GM20000 (cell line): Measurements from ENCODE around the gene FRY.

ENCODE experiments used
- DNase-seq: peaks from one replicate; pipeline ENCODE4 v3.0.0; 2012; ENCODE audit warnings: low spot score
- CTCF ChIP-seq: IDR thresholded peaks from 2 replicates; pipeline ENCODE4 v1.5.1; 2012; ENCODE audit warnings: mild to moderate bottlenecking, control low read depth; ENCODE audit errors: extremely low read depth, missing control alignments

FRY gene

GRCh38 chr13:32093006-32093405 is 61.4 kb downstream of the FRY start:
- no peak for TF ChIP-seq CTCF

DNA sequence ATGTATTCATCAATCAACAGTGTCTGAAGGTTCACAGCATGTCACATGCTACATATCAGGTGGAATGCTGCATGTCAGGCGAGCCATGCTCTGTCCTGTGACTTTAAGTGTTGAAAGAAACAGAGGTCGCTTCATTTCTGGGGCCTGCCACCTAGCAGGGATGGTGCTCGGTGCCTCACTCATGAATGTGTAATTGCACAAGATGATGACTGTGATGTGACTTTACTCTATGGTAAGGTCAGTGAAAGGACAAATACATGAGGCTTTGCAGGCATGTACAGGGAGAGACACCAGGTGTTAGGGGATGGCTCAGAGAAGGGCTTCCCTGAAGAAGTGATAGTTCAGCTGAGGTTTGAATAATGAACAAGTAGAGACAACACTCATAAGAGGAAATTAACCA is 66.7 kb downstream of the FRY start:
- no peak for DNase-seq
- no peak for TF ChIP-seq CTCF

More at GRCh38 chr13:32093006-32093405, 61.4 kb downstream of the FRY start:
- DNase-seq: no peak

DNA sequence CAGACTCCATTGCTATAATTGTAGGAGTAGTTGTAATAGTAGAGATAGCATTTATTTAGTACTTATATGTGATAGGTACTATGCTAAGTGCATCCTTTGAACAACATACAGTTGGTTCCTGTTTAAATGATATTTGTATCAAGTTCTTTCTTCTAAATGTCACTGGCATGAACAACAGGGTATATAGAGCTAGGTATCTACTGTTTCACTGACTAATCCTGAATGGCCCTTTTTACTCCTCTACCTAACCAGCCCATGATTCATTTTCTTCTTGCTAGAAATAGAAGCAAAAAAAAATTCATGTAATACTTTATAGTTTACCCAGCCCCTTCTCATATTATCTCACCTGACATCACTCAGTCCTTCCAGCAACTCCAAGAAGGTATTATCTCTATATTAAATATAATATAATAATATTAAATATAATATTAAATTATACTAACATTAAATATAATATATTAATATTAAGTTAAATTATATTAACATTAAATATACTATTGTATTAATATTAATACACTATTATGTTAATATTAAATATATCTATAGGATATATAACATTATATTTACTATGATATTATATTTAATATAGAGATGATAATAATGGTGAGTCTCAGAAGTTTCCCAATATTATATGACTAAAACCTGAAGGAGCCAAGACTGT is 74.2 kb downstream of the FRY start:
- no peak for TF ChIP-seq CTCF
- no peak for DNase-seq

GRCh38 chr13:32107474-32107873 is 75.9 kb downstream of the FRY start:
- TF ChIP-seq CTCF: no peak
- no peak for DNase-seq

DNA sequence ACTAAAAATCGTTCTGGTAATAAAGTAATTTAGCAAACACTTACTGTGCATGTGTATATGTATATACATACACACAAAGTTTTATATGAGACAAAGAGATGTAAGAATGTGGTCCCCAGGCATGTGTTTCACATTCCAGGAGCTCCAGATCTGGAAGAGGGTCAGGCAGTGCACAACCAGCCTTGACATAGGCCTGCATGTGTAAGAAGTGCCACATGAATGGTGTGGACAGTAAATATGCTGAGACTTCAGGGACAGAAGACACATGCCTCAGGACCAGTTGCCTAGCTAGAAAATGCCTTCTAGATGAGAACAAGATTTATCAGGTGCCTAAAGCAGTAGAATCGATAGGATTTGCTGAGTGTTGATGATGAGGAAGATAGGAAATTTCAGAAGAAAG is 76.4 kb downstream of the FRY start:
- no peak for TF ChIP-seq CTCF
- no peak for DNase-seq

- no peak for DNase-seq
- no peak for TF ChIP-seq CTCF
Observed at GRCh38 chr13:32113532-32113931, 82.0 kb downstream of the FRY start.

DNA sequence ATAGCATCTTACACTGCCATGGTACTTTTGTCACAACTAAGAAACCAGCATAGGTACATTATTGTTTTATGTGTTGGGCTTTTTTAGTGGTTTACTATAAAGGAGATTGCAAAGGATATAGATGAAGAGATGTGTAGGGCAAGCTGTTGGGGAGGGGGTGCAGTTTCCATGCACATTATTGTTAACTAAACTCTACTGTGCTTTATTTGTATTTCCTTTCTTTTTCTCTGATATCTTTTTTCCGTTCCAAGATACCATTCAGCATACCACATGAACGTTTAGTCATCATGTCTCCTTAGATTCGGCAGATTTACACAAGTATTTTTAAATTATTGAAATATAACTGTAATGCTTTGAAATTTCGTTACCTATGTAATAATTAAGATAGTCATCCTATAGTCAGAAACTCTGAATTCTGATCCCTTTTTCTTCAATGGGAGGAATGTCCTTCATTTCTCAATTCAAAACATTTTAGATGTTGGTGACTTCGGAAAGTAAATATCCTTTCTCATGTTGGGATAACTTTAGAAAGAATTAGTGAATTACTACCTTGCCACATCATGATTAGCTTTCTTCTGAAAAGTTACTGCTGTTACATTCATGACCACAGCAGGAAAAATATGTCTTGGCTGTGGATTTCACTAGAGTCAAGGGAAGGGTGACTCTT is 82.8 kb downstream of the FRY start:
- DNase-seq: no peak
- TF ChIP-seq CTCF: no peak
